Measurements from ENCODE around the gene ATP6V0A4. TPM values are rescaled to one million over a fixed set of nuclear protein-coding genes. Genes with fewer than 3 reads are reported as not detected.
"Not testable (repeated sequence)": the region's sequence is repeated elsewhere in the genome, so short reads cannot be mapped to it uniquely, and the experiment has no call there.

ATP6V0A4 gene
- total RNA-seq, 6 experiments from 2014 or later = not detected

DNA sequence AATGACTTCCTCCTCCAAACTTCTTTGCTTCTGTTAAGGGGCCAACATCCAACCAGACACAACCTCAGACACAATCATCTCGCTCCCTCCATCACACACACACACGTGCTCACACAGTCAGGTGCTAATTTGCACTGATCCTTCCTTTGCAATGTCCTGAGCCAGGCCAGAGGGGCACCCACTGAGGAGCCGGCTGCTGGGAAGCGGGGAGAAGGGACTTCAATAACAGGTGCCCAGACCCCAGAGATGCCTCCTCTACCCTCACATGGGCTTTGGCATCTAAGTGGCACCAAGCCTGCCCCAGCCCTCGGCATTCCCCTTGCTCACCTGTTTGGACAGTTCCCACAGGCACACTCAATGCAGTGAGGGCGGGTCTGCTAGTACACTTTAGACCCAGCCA is 62.6 kb downstream of the ATP6V0A4 start:
- WGBS (ENCODE audit: insufficient coverage, low coverage, low lambda C conversion rate, missing lambda C conversion rate) = 43% methylated on average over 4 of the region's 6 CpGs
- Histone ChIP-seq H3K4me1 (peaks cover 0 to 3% (median 0%) of the 10 kb centered on the region in 4 donors), H3K27me3 (no peaks in the 10 kb centered on the region), H3K36me3 (no peaks in the 10 kb centered on the region), H3K27ac (no peak overlapping the region), H3K9me3 (no peaks in the 10 kb centered on the region), H3K4me3 (no peak overlapping the region)
- ATAC-seq (no peak), DNase-seq (no peak)
- intact Hi-C loops (cut with DNase I) = loop anchor here in 1 of 2 donors (10.0 kb wide), 1 partner anchor 501 kb away; no protein-coding TSS in a partner anchor
- TF ChIP-seq POLR2A (IDR thresholded peaks at IDR 0.05) = no peak
- TF ChIP-seq, protein P1, sequence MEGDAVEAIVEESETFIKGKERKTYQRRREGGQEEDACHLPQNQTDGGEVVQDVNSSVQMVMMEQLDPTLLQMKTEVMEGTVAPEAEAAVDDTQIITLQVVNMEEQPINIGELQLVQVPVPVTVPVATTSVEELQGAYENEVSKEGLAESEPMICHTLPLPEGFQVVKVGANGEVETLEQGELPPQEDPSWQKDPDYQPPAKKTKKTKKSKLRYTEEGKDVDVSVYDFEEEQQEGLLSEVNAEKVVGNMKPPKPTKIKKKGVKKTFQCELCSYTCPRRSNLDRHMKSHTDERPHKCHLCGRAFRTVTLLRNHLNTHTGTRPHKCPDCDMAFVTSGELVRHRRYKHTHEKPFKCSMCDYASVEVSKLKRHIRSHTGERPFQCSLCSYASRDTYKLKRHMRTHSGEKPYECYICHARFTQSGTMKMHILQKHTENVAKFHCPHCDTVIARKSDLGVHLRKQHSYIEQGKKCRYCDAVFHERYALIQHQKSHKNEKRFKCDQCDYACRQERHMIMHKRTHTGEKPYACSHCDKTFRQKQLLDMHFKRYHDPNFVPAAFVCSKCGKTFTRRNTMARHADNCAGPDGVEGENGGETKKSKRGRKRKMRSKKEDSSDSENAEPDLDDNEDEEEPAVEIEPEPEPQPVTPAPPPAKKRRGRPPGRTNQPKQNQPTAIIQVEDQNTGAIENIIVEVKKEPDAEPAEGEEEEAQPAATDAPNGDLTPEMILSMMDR (IDR thresholded peaks at IDR 0.05) = no peak

DNA sequence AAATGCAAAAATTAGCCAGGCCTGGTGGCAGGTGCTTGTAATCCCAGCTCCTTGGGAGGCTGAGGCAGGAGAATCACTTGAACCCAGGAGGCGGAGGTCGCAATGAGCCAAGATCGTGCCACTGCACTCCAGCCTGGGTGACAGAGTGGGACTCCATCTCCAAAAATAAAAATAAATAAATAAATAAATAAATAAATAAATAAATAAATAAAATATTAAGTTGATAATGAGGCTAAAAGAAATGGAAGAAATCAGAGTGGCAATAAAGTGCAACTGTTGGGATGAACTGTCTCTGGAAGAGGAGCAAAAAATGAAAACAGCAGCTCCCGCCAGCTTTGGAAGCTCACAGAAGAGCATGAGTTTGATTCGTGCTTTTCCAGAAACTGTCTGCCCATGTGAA is 66.3 kb downstream of the ATP6V0A4 start:
- 92% methylated on average over 5 of the region's 5 CpGs for WGBS (ENCODE audit: insufficient coverage, low coverage, low lambda C conversion rate, missing lambda C conversion rate)
- H3K27ac ChIP-seq, DNase-seq, ATAC-seq, H3K4me1 ChIP-seq, H3K9me3 ChIP-seq, H3K27me3 ChIP-seq, H3K4me3 ChIP-seq, H3K36me3 ChIP-seq: not testable (repeated sequence)
- intact Hi-C loops (cut with DNase I) = loop anchor here in 1 of 2 donors (10.0 kb wide), 1 partner anchor 497 kb away; no protein-coding TSS in a partner anchor

DNA sequence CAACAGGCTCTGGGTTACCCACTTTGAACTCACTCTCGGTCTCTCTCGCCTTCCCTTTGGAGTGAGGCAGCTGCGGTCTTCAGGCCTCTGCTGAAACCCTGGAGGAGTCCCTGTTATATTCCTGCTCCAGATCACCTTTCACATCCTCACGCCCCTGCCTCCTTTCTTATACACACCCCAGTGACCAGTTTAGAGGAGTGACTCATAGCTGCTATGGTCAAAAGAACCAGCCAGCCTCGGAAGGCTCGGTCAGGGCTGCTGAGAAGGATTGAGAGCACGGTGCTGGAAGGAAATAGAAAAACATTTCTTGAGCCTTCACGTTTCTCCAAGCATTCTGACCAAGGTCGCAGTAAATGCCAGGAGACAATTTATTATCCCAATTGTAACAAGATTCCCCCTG is 68.6 kb downstream of the ATP6V0A4 start:
- Histone ChIP-seq H3K9me3 (no peaks in the 10 kb centered on the region), H3K4me3 (no peak overlapping the region), H3K27ac (no peak overlapping the region), H3K4me1 (no peaks in the 10 kb centered on the region), H3K36me3 (no peaks in the 10 kb centered on the region), H3K27me3 (no peaks in the 10 kb centered on the region)
- WGBS (ENCODE audit: insufficient coverage, low coverage, low lambda C conversion rate, missing lambda C conversion rate) = 87% methylated on average over 7 of the region's 9 CpGs
- TF ChIP-seq POLR2A (IDR thresholded peaks at IDR 0.05) = no peak
- TF ChIP-seq, protein P1 (IDR thresholded peaks at IDR 0.05) = no peak
- intact Hi-C loops (cut with DNase I) = no loop called here
- ATAC-seq = no peak
- no peak for DNase-seq

DNA sequence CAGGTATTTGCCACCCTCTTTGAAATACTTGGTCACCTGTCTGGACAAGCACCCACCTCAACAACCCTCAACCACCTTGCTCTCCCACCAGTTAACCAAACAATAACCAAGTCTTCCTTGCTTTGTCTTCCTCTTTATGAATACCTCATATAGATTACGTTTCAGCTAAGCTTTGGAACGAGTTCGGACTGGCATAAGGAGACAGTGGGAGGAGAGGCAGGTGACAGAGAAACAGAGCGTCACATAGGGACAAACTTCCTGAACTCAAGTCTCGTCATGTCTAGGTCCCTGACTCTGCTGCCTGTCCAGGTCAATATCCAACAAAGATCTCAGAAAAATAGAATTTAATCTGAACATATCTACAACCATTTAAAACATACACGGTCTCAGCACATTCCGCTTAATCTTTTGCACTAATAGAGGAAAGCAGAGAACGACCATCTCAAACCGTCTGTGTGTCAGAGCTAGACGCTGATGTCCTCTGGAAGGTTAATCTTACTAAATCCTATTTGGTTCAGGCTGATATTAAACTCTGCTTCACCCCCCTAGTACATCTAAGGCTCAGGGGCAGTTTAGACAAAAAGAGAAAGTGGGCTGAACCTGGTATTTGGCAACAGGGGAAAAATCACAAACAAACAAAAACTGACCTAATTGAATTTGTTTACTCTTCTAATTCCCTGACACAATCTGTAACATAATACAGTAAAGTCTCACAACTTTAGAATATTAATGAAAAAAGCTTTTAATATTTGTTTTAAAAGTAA is 70.5 kb downstream of the ATP6V0A4 start:
- WGBS (ENCODE audit: insufficient coverage, low coverage, low lambda C conversion rate, missing lambda C conversion rate) = 62% methylated on average over 10 of the region's 10 CpGs
- Histone ChIP-seq H3K36me3 (no peaks in the 10 kb centered on the region), H3K27me3 (no peaks in the 10 kb centered on the region), H3K27ac (peak overlapping the region in 2 of 3 donors; percentile 35 to 72), H3K9me3 (no peaks in the 10 kb centered on the region), H3K4me3 (peak overlapping the region in 1 of 3 donors; percentile 31), H3K4me1 (no peaks in the 10 kb centered on the region)
- DNase-seq = no peak
- intact Hi-C loops (cut with DNase I) = no loop called here
- TF ChIP-seq, protein P1 (IDR thresholded peaks at IDR 0.05) = no peak
- TF ChIP-seq POLR2A (IDR thresholded peaks at IDR 0.05) = no peak
- peak; percentile 80 to 87 (median 86) for ATAC-seq

DNA sequence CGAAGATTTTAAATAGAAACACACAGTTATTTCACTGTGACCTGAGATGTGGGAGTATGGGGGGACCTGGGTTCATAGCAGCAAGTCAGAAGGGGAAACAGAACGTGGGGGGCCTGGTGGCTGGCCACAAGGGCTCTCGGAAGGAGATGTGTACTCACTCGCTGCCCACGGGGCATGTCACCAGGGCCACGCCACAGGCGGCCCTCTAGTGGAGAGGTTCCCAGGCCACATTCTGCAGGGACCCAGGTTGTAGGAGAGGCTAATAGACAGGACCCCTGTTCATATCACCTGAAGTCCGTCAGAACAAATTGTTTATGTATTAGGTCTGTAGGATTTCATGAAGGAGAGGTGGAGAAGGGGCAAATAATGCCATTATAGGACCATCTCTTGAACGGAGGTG is 71.7 kb downstream of the ATP6V0A4 start:
- no peak for TF ChIP-seq POLR2A (IDR thresholded peaks at IDR 0.05)
- TF ChIP-seq, protein P1 (IDR thresholded peaks at IDR 0.05) = peak in 1 of 4 donors; percentile 12
- H3K4me3 ChIP-seq = no peak overlapping the region
- H3K27me3 ChIP-seq = no peaks in the 10 kb centered on the region
- H3K9me3 ChIP-seq = no peaks in the 10 kb centered on the region
- WGBS (ENCODE audit: insufficient coverage, low coverage, low lambda C conversion rate, missing lambda C conversion rate) = 81% methylated on average over 8 of the region's 9 CpGs
- ATAC-seq (peak in 1 of 4 donors; percentile 17), DNase-seq (no peak)
- no peaks in the 10 kb centered on the region for H3K36me3 ChIP-seq
- intact Hi-C loops (cut with DNase I) = no loop called here
- H3K27ac ChIP-seq = no peak overlapping the region
- H3K4me1 ChIP-seq = no peaks in the 10 kb centered on the region
